Breast epithelium (tissue), 3 donors: ENCODE data around the gene HSPBP1. TPM values are rescaled to one million over a fixed set of nuclear protein-coding genes. Genes with fewer than 3 reads are reported as not detected.

Source experiments
- total RNA-seq, 3 donors: library from RNA; depleted of rRNA; stranded (reverse); fragments of >200 nt; gene quantifications; one replicate each; pipeline ENCODE4 v1.1.0, GENCODE V29; 2016

Gene HSPBP1
- total RNA-seq, 3 donors from 2014 or later = 13.3 to 36.1 (median 32.6) TPM

Other genes with a start within 250 kb of the HSPBP1 start
- gene GP6, start 241.8 kb downstream of the HSPBP1 start, total RNA-seq = not detected
- 10 to 100 TPM; 11.4 to 33.4 (median 22.3) TPM for gene RDH13, start 217.0 kb downstream of the HSPBP1 start, total RNA-seq
- gene EPS8L1, start 204.2 kb downstream of the HSPBP1 start, total RNA-seq = 10 to 100 TPM in 2 of 3 donors, 1 to 10 TPM in 1; 2.4 to 51.1 (median 50.1) TPM
- 100 to 1,000 TPM in 1 of 3 donors, 10 to 100 TPM in 2; 68.3 to 148 (median 91.7) TPM for gene PPP1R12C, start 162.5 kb downstream of the HSPBP1 start, total RNA-seq
- gene TNNT1, start 130.9 kb downstream of the HSPBP1 start, total RNA-seq = 1 to 10 TPM in 2 of 3 donors, not detected in 1; 3.7 to 7.2 TPM
- 1 to 10 TPM in 1 of 3 donors, not detected in 2; 2.6 TPM for gene TNNI3, start 122.4 kb downstream of the HSPBP1 start, total RNA-seq
- 1 to 10 TPM in 2 of 3 donors, not detected in 1; 4.7 to 4.9 TPM for gene DNAAF3, start 113.5 kb downstream of the HSPBP1 start, total RNA-seq
- under 1 TPM in 1 of 3 donors, not detected in 2; under 0.01 TPM for gene SYT5, start 99.8 kb downstream of the HSPBP1 start, total RNA-seq
- gene PTPRH, start 70.6 kb downstream of the HSPBP1 start, total RNA-seq = 10 to 100 TPM in 1 of 3 donors, 1 to 10 TPM in 1, under 1 TPM in 1; 0.73 to 10.2 (median 2.1) TPM
- 1 to 10 TPM in 2 of 3 donors, under 1 TPM in 1; 0.80 to 3.6 (median 1.6) TPM for gene TMEM86B, start 51.3 kb downstream of the HSPBP1 start, total RNA-seq
- 10 to 100 TPM; 23.8 to 31.5 (median 28.2) TPM for gene PPP6R1, start 21.1 kb downstream of the HSPBP1 start, total RNA-seq
- gene BRSK1, start 3.9 kb upstream of the HSPBP1 start, total RNA-seq = 1 to 10 TPM in 2 of 3 donors, not detected in 1; 2.5 to 4.6 TPM
- 10 to 100 TPM in 1 of 3 donors, 1 to 10 TPM in 2; 1.6 to 11.8 (median 3.1) TPM for gene TMEM150B, start 45.2 kb upstream of the HSPBP1 start, total RNA-seq
- gene KMT5C, start 59.8 kb upstream of the HSPBP1 start, total RNA-seq = 10 to 100 TPM in 2 of 3 donors, 1 to 10 TPM in 1; 6.1 to 20.8 (median 18.4) TPM
- gene COX6B2, start 74.6 kb upstream of the HSPBP1 start, total RNA-seq = 1 to 10 TPM in 1 of 3 donors, under 1 TPM in 1, not detected in 1; 0.73 to 1.3 TPM
- gene GARIN5B, start 83.2 kb upstream of the HSPBP1 start, total RNA-seq = not detected
- gene IL11, start 90.4 kb upstream of the HSPBP1 start, total RNA-seq = 1 to 10 TPM in 1 of 3 donors, under 1 TPM in 1, not detected in 1; 0.29 to 1.3 TPM
- gene TMEM190, start 96.7 kb upstream of the HSPBP1 start, total RNA-seq = not detected
- 10 to 100 TPM in 1 of 3 donors, 1 to 10 TPM in 2; 4.5 to 12.7 (median 9.8) TPM for gene TMEM238, start 104.2 kb upstream of the HSPBP1 start, total RNA-seq
- 100 to 1,000 TPM; 462 to 673 (median 471) TPM for gene RPL28, start 105.8 kb upstream of the HSPBP1 start, total RNA-seq
- gene UBE2S, start 127.7 kb upstream of the HSPBP1 start, total RNA-seq = 1 to 10 TPM; 7.2 to 9.0 (median 8.9) TPM
- gene SHISA7, start 163.2 kb upstream of the HSPBP1 start, total RNA-seq = under 1 TPM in 1 of 3 donors, not detected in 2; 0.29 TPM
- gene ISOC2, start 181.5 kb upstream of the HSPBP1 start, total RNA-seq = 10 to 100 TPM; 42.7 to 71.5 (median 57.0) TPM
- gene C19orf85, start 184.6 kb upstream of the HSPBP1 start, total RNA-seq = not detected
- gene ZNF628, start 196.5 kb upstream of the HSPBP1 start, total RNA-seq = 1 to 10 TPM; 2.1 to 4.4 (median 4.3) TPM
- gene NAT14, start 205.1 kb upstream of the HSPBP1 start, total RNA-seq = 10 to 100 TPM in 2 of 3 donors, 1 to 10 TPM in 1; 1.9 to 11.3 (median 10.8) TPM
- 1 to 10 TPM; 3.6 to 7.2 (median 3.8) TPM for gene SSC5D, start 208.3 kb upstream of the HSPBP1 start, total RNA-seq